Inflammatory macrophage treated with lipopolysaccharide for 1 hour (primary cell): Measurements from ENCODE around the gene SAMM50.
A peak's percentile ranks its signal among the peaks of the same experiment; 100 is the strongest.

Experiments used
- DNase-seq, 2 donors: peaks; one replicate each; pipeline ENCODE4 v3.0.0-alpha.2; 2020 to 2022

Gene SAMM50

GRCh38 chr22:43955040-43955882, at the start of gene SAMM50:
Gene SAMM50 (plus strand): TSS chr22:43955442. CDS start chr22:43955578, 136 bp downstream.
- peak; percentile 87 to 94 for DNase-seq

GRCh38 chr22:43905681-43906080, 49.6 kb upstream of the SAMM50 start:
- no peak for DNase-seq

GRCh38 chr22:43909708-43910107, 45.5 kb upstream of the SAMM50 start:
- no peak for DNase-seq

GRCh38 chr22:43910178-43910695, 45.0 kb upstream of the SAMM50 start:
- no peak for DNase-seq

GRCh38 chr22:43911351-43911750, 43.9 kb upstream of the SAMM50 start:
- no peak for DNase-seq

- DNase-seq, result no peak
Observed at GRCh38 chr22:43917521-43917920, 37.7 kb upstream of the SAMM50 start.

- DNase-seq, result no peak
Observed at GRCh38 chr22:43919106-43919973, 35.9 kb upstream of the SAMM50 start.

GRCh38 chr22:43921370-43921769, 33.9 kb upstream of the SAMM50 start:
- no peak for DNase-seq

- no peak for DNase-seq
Observed at GRCh38 chr22:43922123-43922522, 33.1 kb upstream of the SAMM50 start.

GRCh38 chr22:43923191-43923590, 32.1 kb upstream of the SAMM50 start:
- peak in 1 of 2 donors; percentile 20 for DNase-seq

- DNase-seq, result peak; percentile 76 to 78
Observed at GRCh38 chr22:43923631-43924464, 31.4 kb upstream of the SAMM50 start, which contains the start of gene PNPLA3. Gene PNPLA3 (plus strand): TSS chr22:43923805. CDS start chr22:43923912, 107 bp downstream.

GRCh38 chr22:43924877-43925276, 30.4 kb upstream of the SAMM50 start:
- no peak for DNase-seq

GRCh38 chr22:43925433-43926348, 29.6 kb upstream of the SAMM50 start:
- peak; percentile 43 to 62 for DNase-seq

GRCh38 chr22:43926349-43926710, 28.9 kb upstream of the SAMM50 start:
- no peak for DNase-seq

- peak; percentile 78 to 97 for DNase-seq
Observed at GRCh38 chr22:43928468-43928867, 26.8 kb upstream of the SAMM50 start.

GRCh38 chr22:43928908-43929307, 26.3 kb upstream of the SAMM50 start:
- DNase-seq, result no peak

- DNase-seq, result no peak
Observed at GRCh38 chr22:43931771-43932170, 23.5 kb upstream of the SAMM50 start.

- DNase-seq, result no peak
Observed at GRCh38 chr22:43941449-43941848, 13.8 kb upstream of the SAMM50 start.

GRCh38 chr22:43944670-43945430, 10.4 kb upstream of the SAMM50 start:
- DNase-seq, result no peak

- DNase-seq, result peak; percentile 55 to 85
Observed at GRCh38 chr22:43945632-43946383, 9.4 kb upstream of the SAMM50 start.
